ENCODE data around the gene MFSD12. TPM values are rescaled to one million over a fixed set of nuclear protein-coding genes. Genes with fewer than 3 reads are reported as not detected.

MFSD12 gene
- polyA plus RNA-seq, 3 donors: 47.9 to 150 (median 55.5) TPM

DNA sequence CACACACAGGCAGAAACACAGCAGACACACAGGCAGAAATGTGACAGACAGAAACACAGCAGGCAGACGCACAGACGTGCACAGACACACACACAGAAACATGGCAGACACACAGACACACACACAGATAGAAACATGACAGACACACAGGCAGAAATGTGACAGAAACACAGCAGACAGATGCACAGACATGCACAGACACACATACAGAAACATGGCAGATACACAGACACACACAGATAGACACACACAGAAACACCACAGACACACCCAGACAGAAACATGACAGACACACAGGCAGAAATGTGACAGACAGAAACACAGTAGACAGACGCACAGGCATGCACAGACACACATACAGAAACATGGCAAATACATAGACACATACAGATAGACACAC is 48.0 kb upstream of the MFSD12 start:
- no peak for DNase-seq
- TF ChIP-seq, protein P1, sequence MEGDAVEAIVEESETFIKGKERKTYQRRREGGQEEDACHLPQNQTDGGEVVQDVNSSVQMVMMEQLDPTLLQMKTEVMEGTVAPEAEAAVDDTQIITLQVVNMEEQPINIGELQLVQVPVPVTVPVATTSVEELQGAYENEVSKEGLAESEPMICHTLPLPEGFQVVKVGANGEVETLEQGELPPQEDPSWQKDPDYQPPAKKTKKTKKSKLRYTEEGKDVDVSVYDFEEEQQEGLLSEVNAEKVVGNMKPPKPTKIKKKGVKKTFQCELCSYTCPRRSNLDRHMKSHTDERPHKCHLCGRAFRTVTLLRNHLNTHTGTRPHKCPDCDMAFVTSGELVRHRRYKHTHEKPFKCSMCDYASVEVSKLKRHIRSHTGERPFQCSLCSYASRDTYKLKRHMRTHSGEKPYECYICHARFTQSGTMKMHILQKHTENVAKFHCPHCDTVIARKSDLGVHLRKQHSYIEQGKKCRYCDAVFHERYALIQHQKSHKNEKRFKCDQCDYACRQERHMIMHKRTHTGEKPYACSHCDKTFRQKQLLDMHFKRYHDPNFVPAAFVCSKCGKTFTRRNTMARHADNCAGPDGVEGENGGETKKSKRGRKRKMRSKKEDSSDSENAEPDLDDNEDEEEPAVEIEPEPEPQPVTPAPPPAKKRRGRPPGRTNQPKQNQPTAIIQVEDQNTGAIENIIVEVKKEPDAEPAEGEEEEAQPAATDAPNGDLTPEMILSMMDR (IDR thresholded peaks at IDR 0.05): no peak
- H3K9me3 ChIP-seq (replicated peaks in 1 of 2; ENCODE audit: control insufficient read depth in 1 of 2, insufficient read depth in 1 of 2, low read length in 2 of 2): peaks cover 0 to 5% of the 10 kb centered on the region in 2 donors
- H3K4me1 Mint-ChIP-seq: peaks cover 18% of the 10 kb centered on the region
- peaks cover 4 to 8% (median 5%) of the 10 kb centered on the region in 7 donors for H3K9me3 Mint-ChIP-seq
- H3K36me3 ChIP-seq (replicated peaks in 1 of 2; ENCODE audit: control insufficient read depth in 1 of 2, insufficient read depth in 2 of 2, low read length in 2 of 2): no peaks in the 10 kb centered on the region
- H3K27ac Mint-ChIP-seq: no peak overlapping the region
- H4K20me1 ChIP-seq (ENCODE audit: insufficient read depth, low read length): no peaks in the 10 kb centered on the region
- H3K4me3 ChIP-seq (replicated peaks in 1 of 3; ENCODE audit: low read depth in 2 of 3, low read length in 3 of 3): no peak overlapping the region
- no peaks in the 10 kb centered on the region for H3K79me2 ChIP-seq (ENCODE audit: insufficient read depth, low read length)
- intact Hi-C loops (cut with micrococcal nuclease): no loop called here
- 50% methylated on average over 3 of the region's 3 CpGs for WGBS (ENCODE audit: insufficient coverage)
- H3K4me3 Mint-ChIP-seq: no peak overlapping the region
- H3K9ac ChIP-seq (ENCODE audit: insufficient read depth, low read length, poor library complexity, severe bottlenecking): no peak overlapping the region
- H3K27me3 Mint-ChIP-seq (ENCODE audit: low read depth in 3 of 3): peaks cover 4 to 23% (median 21%) of the 10 kb centered on the region in 3 donors
- H3K4me1 ChIP-seq (ENCODE audit: control insufficient read depth in 1 of 2, insufficient read depth in 2 of 2, low read length in 2 of 2): peaks cover 22 to 28% of the 10 kb centered on the region in 2 donors
- peaks cover 3 to 5% of the 10 kb centered on the region in 2 donors for H3K36me3 Mint-ChIP-seq
- H3K4me2 ChIP-seq (replicated peaks; ENCODE audit: extremely low read depth, low read length, poor library complexity, severe bottlenecking): no peak overlapping the region
- H3K27ac ChIP-seq (ENCODE audit: low read depth in 1 of 2, low read length in 2 of 2): no peak overlapping the region
- peaks cover 11 to 38% of the 10 kb centered on the region in 2 donors for H3K27me3 ChIP-seq (ENCODE audit: control insufficient read depth in 2 of 2, insufficient read depth in 2 of 2, low read length in 2 of 2)
- H2AFZ ChIP-seq (ENCODE audit: insufficient read depth, low read depth, low read length, poor library complexity, severe bottlenecking): no peak overlapping the region

DNA sequence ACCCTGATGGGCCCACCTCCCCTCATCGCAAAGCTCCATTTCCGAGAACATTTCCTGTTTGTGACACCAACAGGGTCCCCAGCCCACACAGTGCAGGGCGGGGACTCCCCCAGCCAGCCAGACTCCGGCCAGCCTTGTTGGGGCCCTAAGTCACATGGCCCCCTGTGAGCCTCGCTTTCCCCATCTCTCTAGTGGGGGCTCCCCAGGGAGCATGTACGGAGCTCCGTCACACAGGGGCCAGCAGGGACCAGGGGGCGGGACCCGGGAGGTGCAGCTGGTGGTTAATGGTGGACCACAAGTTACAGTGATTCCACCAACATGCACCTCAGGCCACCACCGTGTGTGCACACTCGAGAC is 47.6 kb upstream of the MFSD12 start:
- Histone ChIP-seq H3K27me3 (ENCODE audit: control insufficient read depth in 2 of 2, insufficient read depth in 2 of 2, low read length in 2 of 2) (peaks cover 11 to 38% of the 10 kb centered on the region in 2 donors), H3K9me3 (replicated peaks in 1 of 2; ENCODE audit: control insufficient read depth in 1 of 2, insufficient read depth in 1 of 2, low read length in 2 of 2) (peaks cover 0 to 5% of the 10 kb centered on the region in 2 donors), H3K4me2 (replicated peaks; ENCODE audit: extremely low read depth, low read length, poor library complexity, severe bottlenecking) (no peak overlapping the region), H2AFZ (ENCODE audit: insufficient read depth, low read depth, low read length, poor library complexity, severe bottlenecking) (no peak overlapping the region), H3K4me3 (replicated peaks in 1 of 3; ENCODE audit: low read depth in 2 of 3, low read length in 3 of 3) (no peak overlapping the region), H3K36me3 (replicated peaks in 1 of 2; ENCODE audit: control insufficient read depth in 1 of 2, insufficient read depth in 2 of 2, low read length in 2 of 2) (no peaks in the 10 kb centered on the region), H4K20me1 (ENCODE audit: insufficient read depth, low read length) (no peaks in the 10 kb centered on the region), H3K27ac (ENCODE audit: low read depth in 1 of 2, low read length in 2 of 2) (no peak overlapping the region), H3K4me1 (ENCODE audit: control insufficient read depth in 1 of 2, insufficient read depth in 2 of 2, low read length in 2 of 2) (peaks cover 22 to 28% of the 10 kb centered on the region in 2 donors), H3K9ac (ENCODE audit: insufficient read depth, low read length, poor library complexity, severe bottlenecking) (no peak overlapping the region), H3K79me2 (ENCODE audit: insufficient read depth, low read length) (no peaks in the 10 kb centered on the region)
- peaks cover 4 to 24% (median 23%) of the 10 kb centered on the region in 3 donors for H3K27me3 Mint-ChIP-seq (ENCODE audit: low read depth in 3 of 3)
- intact Hi-C loops (cut with micrococcal nuclease): no loop called here
- WGBS (ENCODE audit: insufficient coverage): 0% methylated on average over 8 of the region's 11 CpGs
- DNase-seq: no peak
- no peak overlapping the region for H3K4me3 Mint-ChIP-seq
- peaks cover 3 to 5% of the 10 kb centered on the region in 2 donors for H3K36me3 Mint-ChIP-seq
- TF ChIP-seq, protein P1 (IDR thresholded peaks at IDR 0.05): no peak
- H3K4me1 Mint-ChIP-seq: peaks cover 18% of the 10 kb centered on the region
- no peak overlapping the region for H3K27ac Mint-ChIP-seq
- peaks cover 5 to 9% (median 6%) of the 10 kb centered on the region in 7 donors for H3K9me3 Mint-ChIP-seq
